Trophoblast cell (in vitro differentiated cells and primary cell): ENCODE results near the gene NEDD9.

Experiments
- DNase-seq, 2 donors: peaks; one replicate each; pipeline ENCODE4 v3.0.0-alpha.2; 2016
- H2AFZ ChIP-seq: 2 replicates; pipeline ENCODE4 v1.6.1; 2013; ENCODE audit warnings: low read length, moderate library complexity, mild to moderate bottlenecking; ENCODE audit not compliant: insufficient read depth, poor library complexity
- H2AK5ac ChIP-seq: 2 replicates; pipeline ENCODE4 v1.6.1; 2013; ENCODE audit warnings: mild to moderate bottlenecking, low read length
- H2BK120ac ChIP-seq: 2 replicates; pipeline ENCODE4 v1.6.1; 2013; ENCODE audit warnings: low read length, mild to moderate bottlenecking, moderate library complexity; ENCODE audit not compliant: insufficient read depth, poor library complexity
- H2BK12ac ChIP-seq: 2 replicates; pipeline ENCODE4 v1.6.1; 2013; ENCODE audit warnings: mild to moderate bottlenecking, low read length, moderate library complexity
- H2BK5ac ChIP-seq: 2 replicates; pipeline ENCODE4 v1.6.1; 2013; ENCODE audit warnings: low read length, low read depth, moderate library complexity, mild to moderate bottlenecking; ENCODE audit not compliant: poor library complexity
- H3K14ac ChIP-seq: 2 replicates; pipeline ENCODE4 v1.6.1; 2013; ENCODE audit warnings: mild to moderate bottlenecking, low read length
- H3K18ac ChIP-seq: 2 replicates; pipeline ENCODE4 v1.6.1; 2013; ENCODE audit warnings: mild to moderate bottlenecking, low read length
- H3K23ac ChIP-seq: 2 replicates; pipeline ENCODE4 v1.6.1; 2013; ENCODE audit warnings: low read length
- H3K27ac ChIP-seq: 2 replicates; pipeline ENCODE4 v1.5.1; 2013; ENCODE audit warnings: low read depth, mild to moderate bottlenecking, inconsistent platforms, low read length, moderate library complexity
- H3K27me3 ChIP-seq: 2 replicates; pipeline ENCODE4 v1.6.1; 2013; ENCODE audit warnings: inconsistent platforms, mild to moderate bottlenecking, low read length, moderate library complexity; ENCODE audit not compliant: insufficient read depth
- H3K36me3 ChIP-seq, 2 experiments: 1 replicate in 1 of 2; 2 replicates in 1 of 2; pipeline ENCODE4 v1.6.1; 2013; ENCODE audit warnings: low read length in 2 of 2, mild to moderate bottlenecking in 2 of 2, moderate library complexity in 1 of 2; ENCODE audit not compliant: insufficient read depth in 2 of 2, control insufficient read depth in 1 of 2
- H3K4ac ChIP-seq: 2 replicates; pipeline ENCODE4 v1.6.1; 2013; ENCODE audit warnings: low read depth, mild to moderate bottlenecking, low read length, moderate library complexity
- H3K4me1 ChIP-seq, 2 experiments: 1 replicate in 1 of 2; 2 replicates in 1 of 2; pipeline ENCODE4 v1.6.1; 2013; ENCODE audit warnings: low read length in 2 of 2, mild to moderate bottlenecking in 2 of 2, moderate library complexity in 1 of 2; ENCODE audit not compliant: insufficient read depth in 2 of 2, control insufficient read depth in 1 of 2
- H3K4me2 ChIP-seq: 2 replicates; pipeline ENCODE4 v1.6.1; 2013; ENCODE audit warnings: inconsistent platforms, mild to moderate bottlenecking, low read length, moderate library complexity
- H3K4me3 ChIP-seq: 2 replicates; pipeline ENCODE4 v1.5.1; 2013; ENCODE audit warnings: mild to moderate bottlenecking, low read depth, low read length, inconsistent platforms
- H3K79me1 ChIP-seq: one replicate; pipeline ENCODE4 v1.6.1; 2013; ENCODE audit warnings: low read length
- H3K79me2 ChIP-seq: 2 replicates; pipeline ENCODE4 v1.6.1; 2013; ENCODE audit warnings: low read length, mild to moderate bottlenecking; ENCODE audit not compliant: control insufficient read depth, insufficient read depth, poor library complexity
- H3K9ac ChIP-seq: 2 replicates; pipeline ENCODE4 v1.6.1; 2013; ENCODE audit warnings: mild to moderate bottlenecking, low read length
- H3K9me3 ChIP-seq: 2 replicates; pipeline ENCODE4 v1.6.1; 2013; ENCODE audit warnings: low read depth, mild to moderate bottlenecking, control low read depth, inconsistent platforms, low read length; ENCODE audit not compliant: insufficient read depth
- H4K12ac ChIP-seq: 2 replicates; pipeline ENCODE4 v1.6.1; 2013; ENCODE audit warnings: low read depth, mild to moderate bottlenecking, low read length, moderate library complexity
- H4K8ac ChIP-seq: 2 replicates; pipeline ENCODE4 v1.6.1; 2013; ENCODE audit warnings: low read depth, mild to moderate bottlenecking, low read length, moderate library complexity
- H4K91ac ChIP-seq: one replicate; pipeline ENCODE4 v1.6.1; 2013; ENCODE audit warnings: low read depth, mild to moderate bottlenecking, low read length, moderate library complexity
- WGBS: extraction: QIAGEN DNeasy Blood & Tissue Kit; methylation state at CpG from one replicate; pipeline ENCODE4 v1.1.7; 2013; ENCODE audit warnings: missing lambda C conversion rate; ENCODE audit not compliant: insufficient read length, insufficient coverage; ENCODE audit errors: extremely low coverage; 5-methylcytosine and 5-hydroxymethylcytosine counted together

NEDD9 gene

GRCh38 chr6:11162262-11162661 is 70.2 kb downstream of the NEDD9 start:
- H4K12ac ChIP-seq, result no peak overlapping the region
- H2BK12ac ChIP-seq, result peak overlapping the region; percentile 10
- peak overlapping the region; percentile 1 for H2BK5ac ChIP-seq
- no peak overlapping the region for H3K4me2 ChIP-seq
- no peak overlapping the region for H2AK5ac ChIP-seq
- peak overlapping the region; percentile 52 for H4K91ac ChIP-seq
- no peak overlapping the region for H3K23ac ChIP-seq
- H3K27ac ChIP-seq, result peak overlapping the region; percentile 45
- H3K79me2 ChIP-seq, result no peaks in the 10 kb centered on the region
- no peaks in the 10 kb centered on the region for H3K36me3 ChIP-seq
- H3K14ac ChIP-seq, result no peak overlapping the region
- H3K27me3 ChIP-seq, result no peaks in the 10 kb centered on the region
- no peak overlapping the region for H4K8ac ChIP-seq
- H2BK120ac ChIP-seq, result peak overlapping the region; percentile 5
- no peaks in the 10 kb centered on the region for H3K9me3 ChIP-seq
- no peak overlapping the region for H3K4ac ChIP-seq
- no CpG with 5 or more reads among the region's 3 CpGs for WGBS
- H3K4me1 ChIP-seq, result peaks cover 7 to 14% of the 10 kb centered on the region in 2 experiments
- DNase-seq, result no peak
- no peak overlapping the region for H3K9ac ChIP-seq
- H3K79me1 ChIP-seq, result peaks cover 9% of the 10 kb centered on the region
- H2AFZ ChIP-seq, result no peak overlapping the region
- H3K4me3 ChIP-seq, result no peak overlapping the region
- no peak overlapping the region for H3K18ac ChIP-seq

DNA sequence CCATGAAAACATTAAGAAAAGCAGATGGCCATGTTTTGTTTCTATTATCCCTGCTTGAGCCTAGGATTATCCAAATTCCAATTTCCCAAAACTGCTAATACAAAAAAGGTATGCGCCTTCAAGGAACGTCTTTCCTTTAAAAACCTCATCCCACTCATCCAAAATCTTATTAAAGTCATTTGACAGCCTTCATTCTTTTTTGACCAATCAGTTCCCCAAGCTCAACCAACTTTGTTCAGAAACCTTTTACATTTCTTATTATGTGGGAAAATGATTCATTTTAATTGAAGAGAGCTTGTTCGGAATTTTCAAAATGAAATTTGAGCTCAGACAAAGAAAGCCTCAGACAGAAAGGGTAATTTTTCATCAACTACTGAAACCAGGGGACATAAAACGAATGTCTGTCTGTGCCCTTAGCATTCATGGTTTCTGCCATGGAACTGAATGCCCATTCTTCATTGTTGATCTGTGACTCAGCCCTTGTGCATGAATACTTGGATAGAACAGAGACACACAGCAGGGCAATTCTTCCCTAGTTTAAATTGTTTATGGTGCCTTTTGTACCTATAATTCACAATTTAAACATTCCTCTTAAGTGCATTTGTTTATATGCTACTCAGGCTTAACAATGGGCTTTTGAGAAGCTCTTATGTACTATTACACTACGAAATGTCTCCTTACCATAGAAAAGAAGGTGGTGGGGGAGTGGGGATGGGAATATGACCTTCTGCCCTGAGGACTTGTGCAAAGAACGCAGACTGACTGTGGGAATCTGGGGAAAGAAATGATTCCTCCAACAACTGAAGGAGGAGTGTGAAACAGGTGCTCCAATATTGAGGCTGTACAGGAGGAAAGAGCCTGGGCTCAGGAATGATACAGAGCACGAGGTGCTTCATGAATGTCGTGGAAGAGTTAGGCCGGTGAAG is 71.2 kb downstream of the NEDD9 start:
- Histone ChIP-seq H4K91ac (peak overlapping the region; percentile 52), H3K14ac (no peak overlapping the region), H2AK5ac (no peak overlapping the region), H3K4me1 (peaks cover 7 to 12% of the 10 kb centered on the region in 2 experiments), H3K36me3 (no peaks in the 10 kb centered on the region), H3K27me3 (no peaks in the 10 kb centered on the region), H3K4me3 (no peak overlapping the region), H2AFZ (no peak overlapping the region), H2BK120ac (no peak overlapping the region), H2BK12ac (no peak overlapping the region), H4K8ac (no peak overlapping the region), H3K27ac (peak overlapping the region; percentile 45), H3K23ac (no peak overlapping the region), H4K12ac (no peak overlapping the region), H3K4me2 (peak overlapping the region; percentile 11), H3K18ac (no peak overlapping the region), H2BK5ac (peak overlapping the region; percentile 1), H3K9me3 (no peaks in the 10 kb centered on the region), H3K79me1 (peaks cover 9% of the 10 kb centered on the region), H3K79me2 (no peaks in the 10 kb centered on the region), H3K4ac (no peak overlapping the region), H3K9ac (no peak overlapping the region)
- no CpG with 5 or more reads among the region's 9 CpGs for WGBS
- no peak for DNase-seq

DNA sequence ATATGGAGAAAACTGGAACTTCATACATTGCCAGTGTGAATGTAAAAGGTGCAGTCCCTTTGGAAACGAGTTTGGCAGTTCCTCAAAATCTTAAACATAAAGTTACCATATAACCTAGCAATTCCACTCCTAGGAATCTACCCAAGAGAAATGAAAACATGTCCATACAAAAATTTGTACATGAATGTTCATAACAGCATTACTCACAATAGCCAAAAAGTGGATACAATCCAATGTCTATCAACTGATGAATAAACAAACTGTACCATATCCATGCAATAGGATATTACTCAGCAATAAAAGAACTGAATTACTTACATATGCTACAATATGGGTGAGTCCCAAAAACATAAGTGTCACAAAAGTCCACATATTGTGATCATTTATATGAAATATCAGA is 72.3 kb downstream of the NEDD9 start:
- H2BK120ac ChIP-seq, result no peak overlapping the region
- WGBS, result no CpG with 5 or more reads among the region's 1 CpG
- H3K9me3 ChIP-seq, result no peaks in the 10 kb centered on the region
- H2BK5ac ChIP-seq, result no peak overlapping the region
- H3K79me1 ChIP-seq, result peaks cover 9% of the 10 kb centered on the region
- H3K9ac ChIP-seq, result no peak overlapping the region
- H4K12ac ChIP-seq, result no peak overlapping the region
- H2AFZ ChIP-seq, result no peak overlapping the region
- no peak overlapping the region for H2AK5ac ChIP-seq
- no peak overlapping the region for H3K23ac ChIP-seq
- no peak overlapping the region for H3K14ac ChIP-seq
- H3K4ac ChIP-seq, result no peak overlapping the region
- H4K8ac ChIP-seq, result no peak overlapping the region
- no peak overlapping the region for H3K18ac ChIP-seq
- H3K4me1 ChIP-seq, result peaks cover 7 to 12% of the 10 kb centered on the region in 2 experiments
- DNase-seq, result no peak
- H2BK12ac ChIP-seq, result no peak overlapping the region
- no peaks in the 10 kb centered on the region for H3K27me3 ChIP-seq
- H3K4me3 ChIP-seq, result no peak overlapping the region
- no peak overlapping the region for H4K91ac ChIP-seq
- no peaks in the 10 kb centered on the region for H3K36me3 ChIP-seq
- H3K27ac ChIP-seq, result no peak overlapping the region
- no peaks in the 10 kb centered on the region for H3K79me2 ChIP-seq
- no peak overlapping the region for H3K4me2 ChIP-seq

GRCh38 chr6:11155589-11155988 is 76.9 kb downstream of the NEDD9 start:
- DNase-seq, result no peak
- peaks cover 2% of the 10 kb centered on the region for H3K79me1 ChIP-seq
- no peak overlapping the region for H3K4ac ChIP-seq
- no peak overlapping the region for H2BK12ac ChIP-seq
- no peak overlapping the region for H2BK5ac ChIP-seq
- H3K27me3 ChIP-seq, result no peaks in the 10 kb centered on the region
- H4K12ac ChIP-seq, result no peak overlapping the region
- no peaks in the 10 kb centered on the region for H3K4me1 ChIP-seq
- no peak overlapping the region for H2AFZ ChIP-seq
- no peak overlapping the region for H3K18ac ChIP-seq
- H3K23ac ChIP-seq, result no peak overlapping the region
- H2AK5ac ChIP-seq, result no peak overlapping the region
- H3K4me3 ChIP-seq, result no peak overlapping the region
- H3K14ac ChIP-seq, result no peak overlapping the region
- H2BK120ac ChIP-seq, result no peak overlapping the region
- H3K4me2 ChIP-seq, result no peak overlapping the region
- no peak overlapping the region for H3K27ac ChIP-seq
- no peaks in the 10 kb centered on the region for H3K79me2 ChIP-seq
- no peak overlapping the region for H4K91ac ChIP-seq
- H3K9me3 ChIP-seq, result no peaks in the 10 kb centered on the region
- no peak overlapping the region for H3K9ac ChIP-seq
- H4K8ac ChIP-seq, result no peak overlapping the region
- H3K36me3 ChIP-seq, result no peaks in the 10 kb centered on the region
